Measurements from ENCODE around the gene GH2.
"Not testable (repeated sequence)": the region's sequence is repeated elsewhere in the genome, so short reads cannot be mapped to it uniquely, and the experiment has no call there.

The GH2 gene

DNA sequence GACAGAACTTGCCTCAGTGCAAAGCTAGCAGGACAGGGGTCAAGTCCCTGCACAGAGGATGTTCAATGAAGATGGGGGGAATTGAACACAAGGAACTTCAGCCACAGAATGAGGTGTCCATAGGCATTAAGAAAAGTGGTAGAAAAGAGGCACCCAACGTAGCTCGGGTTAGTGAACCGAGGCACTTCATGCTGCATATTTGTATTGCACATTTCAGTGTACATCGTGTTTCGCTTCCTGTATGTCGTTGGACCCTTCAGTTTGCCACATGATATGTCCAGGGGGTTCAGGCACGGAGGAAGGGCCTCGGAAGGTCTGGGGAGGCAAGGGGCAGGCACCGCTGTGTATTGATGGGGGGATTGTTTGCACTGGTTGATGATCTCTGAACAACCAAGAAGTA, 3.3 kb downstream of the GH2 start:
- not testable (repeated sequence) for FAIRE-seq; DNase-seq (ENCODE audit: low spot score)

DNA sequence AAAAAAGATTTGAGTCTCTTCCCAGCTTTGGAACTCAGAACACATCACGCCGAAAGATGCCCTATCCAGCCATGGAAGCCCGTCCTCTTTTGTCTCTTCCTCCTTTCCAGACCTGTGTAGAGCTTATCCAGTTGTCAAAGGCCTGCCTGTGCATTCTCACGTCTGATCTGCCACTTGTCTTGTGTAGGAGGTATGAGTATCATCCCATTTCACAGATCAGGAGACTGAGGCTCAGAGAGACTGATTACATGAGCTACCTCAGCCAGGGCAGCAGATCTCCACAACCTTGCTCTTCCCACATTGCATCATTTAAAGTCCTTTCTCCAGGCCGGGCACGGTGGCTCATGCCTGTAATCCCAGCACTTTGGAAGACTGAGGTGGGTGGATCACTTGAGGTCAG, 7.1 kb downstream of the GH2 start:
- DNase-seq (ENCODE audit: low spot score); FAIRE-seq: not testable (repeated sequence)

DNA sequence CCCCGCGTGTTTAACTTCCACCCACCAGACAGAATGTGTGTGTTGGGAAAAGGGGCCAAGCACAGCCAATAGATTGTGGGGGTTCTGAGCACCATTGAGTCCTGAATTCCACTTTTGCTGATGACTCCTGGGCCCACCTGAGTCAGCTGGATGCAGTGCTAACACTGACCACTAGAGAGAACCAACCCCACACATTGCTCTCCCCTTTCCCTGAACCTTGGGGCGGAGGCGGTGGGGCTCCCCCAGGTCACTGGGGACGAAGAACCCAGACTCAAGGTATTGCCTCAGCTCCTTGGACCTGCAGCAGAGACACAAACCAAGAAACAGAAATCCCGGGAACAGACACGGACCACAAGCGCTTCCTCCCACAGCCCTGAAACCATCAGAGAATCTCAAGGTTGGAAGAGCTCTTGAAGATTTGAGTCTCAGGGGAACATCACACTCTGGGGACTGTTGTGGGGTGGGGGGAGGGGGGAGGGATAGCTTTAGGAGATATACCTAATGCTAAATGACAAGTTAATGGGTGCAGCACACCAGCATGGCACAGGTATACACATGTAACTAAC, 7.6 kb downstream of the GH2 start:
- DNase-seq (ENCODE audit: low spot score); FAIRE-seq: not testable (repeated sequence)

DNA sequence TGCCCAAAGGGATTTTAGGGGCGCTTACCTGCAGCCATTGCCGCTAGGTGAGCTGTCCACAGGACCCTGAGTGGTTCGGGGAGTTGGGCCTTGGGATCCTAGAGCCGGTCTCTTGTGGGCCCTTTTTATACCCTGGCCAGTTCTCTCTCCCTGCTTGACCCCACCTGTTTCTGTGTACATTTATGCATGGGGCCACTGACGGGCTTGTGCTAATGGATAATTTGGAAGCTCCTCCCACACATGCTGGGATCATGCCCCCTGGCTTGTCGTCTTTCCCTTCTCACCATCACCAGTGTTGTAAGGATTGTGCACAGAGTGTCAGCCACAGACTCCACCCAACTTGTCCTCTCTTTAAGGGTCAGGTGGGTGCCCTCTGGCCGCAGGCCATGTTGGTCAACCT, 8.2 kb downstream of the GH2 start, which contains the start of gene CSH2:
TSS of gene CSH2 (minus strand) at position 101 of the 400 bp plus-strand sequence. CDS start at position 38, 63 bp downstream.
- not testable (repeated sequence) for DNase-seq (ENCODE audit: low spot score); FAIRE-seq

DNA sequence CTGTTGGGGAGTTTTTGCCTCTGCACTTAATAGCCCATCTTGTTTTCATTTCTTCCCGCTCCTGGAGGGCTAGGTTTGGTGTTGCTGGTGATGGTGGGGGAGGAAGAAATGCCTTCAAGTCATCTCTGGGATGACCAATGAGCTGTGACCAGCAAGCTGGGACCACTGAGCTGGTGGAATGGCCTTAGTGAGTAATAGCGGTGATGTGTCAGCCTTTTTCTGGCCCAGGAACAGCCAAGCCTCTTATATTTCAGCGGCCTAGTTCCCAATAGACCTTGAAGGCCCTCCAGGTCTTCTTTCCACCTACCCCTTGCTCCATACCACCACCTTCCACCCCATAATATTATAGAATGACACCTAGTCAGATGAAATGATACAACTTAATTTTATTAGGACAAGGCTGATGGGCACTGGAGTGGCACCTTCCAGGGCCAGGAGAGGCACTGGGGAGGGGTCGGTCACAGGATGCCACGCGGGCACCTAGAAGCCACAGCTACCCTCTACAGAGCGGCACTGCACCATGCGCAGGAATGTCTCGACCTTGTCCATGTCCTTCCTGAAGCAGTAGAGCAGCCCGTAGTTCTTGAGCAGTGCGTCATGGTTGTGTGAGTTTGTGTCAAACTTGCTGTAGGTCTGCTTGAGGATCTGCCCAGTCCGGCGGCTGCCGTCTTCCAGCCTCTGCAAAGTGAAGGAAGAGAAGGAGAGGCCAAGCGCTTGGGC, 9.9 kb downstream of the GH2 start:
- FAIRE-seq; DNase-seq (ENCODE audit: low spot score): not testable (repeated sequence)

DNA sequence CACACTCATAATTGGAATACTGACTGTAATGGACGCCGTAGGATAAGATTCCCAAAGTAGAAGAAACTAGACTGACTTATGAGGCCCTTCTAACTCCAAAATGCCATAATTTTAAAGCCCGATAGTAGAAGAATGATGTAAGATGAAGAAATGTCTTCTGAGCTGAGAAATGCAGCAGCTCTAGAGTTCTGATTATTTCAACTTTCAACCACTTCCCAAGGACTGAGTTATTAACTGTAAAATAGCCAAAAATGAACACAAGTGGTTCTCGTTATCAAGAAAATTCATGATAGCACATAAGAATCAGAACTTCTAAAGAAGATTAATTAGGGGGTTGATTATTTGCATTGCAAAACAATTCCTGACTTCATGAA, 11.5 kb downstream of the GH2 start:
- FAIRE-seq; DNase-seq (ENCODE audit: low spot score): not testable (repeated sequence)

DNA sequence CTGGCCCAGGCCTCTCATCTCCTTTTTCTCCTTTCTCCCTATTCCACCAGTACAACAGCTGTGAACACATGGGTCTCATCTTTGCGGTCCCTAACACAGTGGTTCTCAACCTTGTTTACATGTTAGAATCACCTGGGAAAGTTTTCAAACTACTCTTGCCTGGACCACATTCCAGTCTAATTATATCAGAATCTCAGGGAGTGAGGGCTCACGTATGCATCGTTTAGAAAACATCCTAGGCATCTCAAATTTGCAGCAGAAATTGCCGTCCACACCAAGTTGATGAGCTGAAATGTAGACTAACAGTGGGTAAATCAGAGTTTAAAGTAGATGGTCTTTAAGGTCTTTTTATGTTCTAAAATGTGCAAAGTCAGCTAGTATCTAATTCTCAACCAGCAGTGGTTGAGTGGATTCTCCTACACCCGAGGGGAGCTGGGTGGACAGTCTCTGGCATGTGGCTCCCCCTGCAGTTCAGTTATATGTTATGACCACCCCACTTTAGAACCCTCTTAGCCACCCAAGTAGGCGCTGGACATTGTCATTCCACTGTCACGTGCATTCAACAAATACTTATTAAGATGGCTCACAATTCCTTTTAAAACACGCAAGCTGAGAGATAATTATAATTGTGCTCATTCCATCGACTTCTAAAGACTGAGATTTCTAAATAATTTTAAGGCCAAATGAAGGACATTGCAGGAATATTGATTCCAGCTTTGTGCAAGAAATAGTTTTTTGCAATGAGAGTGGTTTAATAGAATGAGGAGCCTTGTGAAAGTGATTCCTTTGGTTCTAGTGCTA, 12.1 kb downstream of the GH2 start:
- not testable (repeated sequence) for DNase-seq (ENCODE audit: low spot score); FAIRE-seq

DNA sequence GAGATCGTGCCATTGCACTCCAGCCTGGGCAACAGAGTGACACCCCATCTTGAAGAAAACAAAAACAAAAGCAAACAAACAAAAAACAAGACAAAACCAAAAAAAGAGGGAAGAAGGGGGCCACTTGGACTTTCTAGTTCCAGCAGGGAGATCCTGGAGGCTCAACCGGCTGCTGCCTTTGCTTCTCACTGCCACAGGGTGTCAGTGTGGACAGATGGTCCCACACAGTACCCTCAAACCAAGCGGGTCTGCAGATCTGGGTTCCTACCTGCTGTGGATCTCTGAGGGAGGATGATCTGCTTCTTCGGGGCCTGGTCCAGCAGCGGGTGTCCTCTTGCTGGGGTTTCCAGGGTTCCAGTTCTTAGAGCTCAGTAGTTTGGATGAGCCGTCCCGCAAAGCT, 15.1 kb downstream of the GH2 start:
- not testable (repeated sequence) for DNase-seq (ENCODE audit: low spot score); FAIRE-seq

DNA sequence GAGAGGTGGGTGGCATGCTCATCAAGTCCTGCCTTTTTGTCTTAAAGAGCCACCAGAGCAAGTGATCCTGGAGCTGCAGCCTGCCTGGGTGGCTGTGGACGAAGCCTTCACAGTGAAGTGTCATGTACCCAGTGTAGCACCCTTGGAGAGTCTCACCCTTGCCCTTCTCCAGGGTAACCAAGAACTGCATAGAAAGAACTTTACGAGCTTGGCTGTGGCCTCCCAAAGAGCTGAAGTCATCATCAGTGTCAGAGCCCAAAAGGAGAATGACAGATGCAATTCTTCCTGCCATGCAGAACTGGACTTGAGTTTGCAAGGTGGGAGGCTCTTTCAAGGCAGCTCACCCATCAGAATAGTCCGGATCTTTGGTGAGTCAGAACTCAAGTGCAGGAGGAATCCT, 22.5 kb downstream of the GH2 start:
- no peak for FAIRE-seq
- no peak for DNase-seq (ENCODE audit: low spot score)

DNA sequence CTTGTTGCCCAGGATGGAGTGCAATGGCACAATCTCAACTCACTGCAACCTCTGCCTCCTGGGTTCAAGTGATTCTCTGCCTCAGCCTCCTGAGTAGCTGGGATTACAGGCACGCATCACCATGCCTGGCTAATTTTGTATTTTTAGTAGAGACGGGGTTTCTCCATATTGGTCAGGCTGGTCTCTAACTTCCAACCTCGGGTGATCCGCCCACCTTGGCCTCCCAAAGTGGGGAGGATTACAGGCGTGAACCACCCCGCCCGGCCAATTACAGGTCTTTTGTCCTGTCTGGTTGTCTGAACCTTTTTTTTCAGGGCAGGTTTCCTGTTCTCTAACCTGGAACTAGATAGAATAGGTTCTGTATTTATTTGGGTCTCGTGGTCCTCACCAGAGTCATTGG, 25.3 kb downstream of the GH2 start:
- FAIRE-seq; DNase-seq (ENCODE audit: low spot score): not testable (repeated sequence)

DNA sequence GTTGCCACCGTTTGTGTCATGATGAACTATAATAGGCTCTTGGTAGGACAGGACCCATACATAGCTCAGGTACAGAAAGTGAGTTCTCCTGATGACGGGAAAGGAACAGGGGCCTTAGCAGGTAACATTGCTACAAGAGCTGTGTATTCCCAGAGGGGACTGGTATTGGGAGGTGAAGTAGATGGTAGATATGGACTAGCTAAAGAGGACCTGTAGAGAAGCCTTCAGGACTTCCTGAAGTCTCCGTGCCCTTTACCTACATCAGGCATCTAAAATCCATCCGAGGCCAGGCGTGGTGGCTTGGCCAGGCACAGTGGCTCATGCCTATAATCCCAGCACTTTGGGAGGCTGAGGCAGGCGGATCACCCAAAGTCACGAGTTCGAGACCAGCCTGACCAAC, 26.6 kb downstream of the GH2 start:
- DNase-seq (ENCODE audit: low spot score) (no peak), FAIRE-seq (no peak)

DNA sequence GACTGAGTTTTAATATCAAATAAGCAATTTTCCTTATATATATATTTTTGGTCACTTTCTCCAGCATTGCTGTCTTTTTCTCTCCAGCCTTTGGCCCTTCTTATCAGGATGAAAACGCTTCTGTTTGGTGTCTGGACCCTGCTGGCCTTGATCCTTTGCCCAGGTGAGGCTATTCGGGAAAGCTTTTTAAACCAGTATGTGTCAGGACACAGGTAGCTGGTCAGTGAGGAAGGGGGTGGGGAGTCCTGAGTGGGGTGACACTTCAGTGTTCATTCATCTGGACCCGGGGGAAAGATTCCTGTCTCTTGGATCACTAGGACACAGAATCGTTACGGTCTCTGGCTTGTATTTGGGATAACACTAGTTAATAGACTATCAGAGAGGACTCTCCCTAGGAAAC, 27.0 kb downstream of the GH2 start:
- DNase-seq (ENCODE audit: low spot score) = no peak
- FAIRE-seq = no peak

DNA sequence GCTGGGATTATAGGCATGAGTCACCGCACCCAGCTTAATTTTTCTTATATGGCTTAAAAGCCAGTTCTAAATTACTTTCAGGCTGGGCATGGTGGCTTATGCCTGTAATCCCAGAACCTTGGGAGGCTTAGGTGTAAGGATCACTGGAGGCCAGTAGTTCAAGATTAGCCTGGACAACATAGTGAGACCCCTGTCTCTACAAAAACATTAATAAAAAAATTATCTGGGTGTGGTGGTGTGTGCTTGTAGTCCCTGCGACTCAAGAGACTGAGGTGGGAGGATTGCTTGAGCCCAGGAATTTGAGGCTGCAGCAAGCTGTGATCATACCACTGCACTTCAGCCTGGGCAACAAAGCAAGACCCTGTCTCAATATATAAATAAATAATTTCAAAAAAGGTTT, 28.5 kb downstream of the GH2 start:
- FAIRE-seq = no peak
- no peak for DNase-seq (ENCODE audit: low spot score)

DNA sequence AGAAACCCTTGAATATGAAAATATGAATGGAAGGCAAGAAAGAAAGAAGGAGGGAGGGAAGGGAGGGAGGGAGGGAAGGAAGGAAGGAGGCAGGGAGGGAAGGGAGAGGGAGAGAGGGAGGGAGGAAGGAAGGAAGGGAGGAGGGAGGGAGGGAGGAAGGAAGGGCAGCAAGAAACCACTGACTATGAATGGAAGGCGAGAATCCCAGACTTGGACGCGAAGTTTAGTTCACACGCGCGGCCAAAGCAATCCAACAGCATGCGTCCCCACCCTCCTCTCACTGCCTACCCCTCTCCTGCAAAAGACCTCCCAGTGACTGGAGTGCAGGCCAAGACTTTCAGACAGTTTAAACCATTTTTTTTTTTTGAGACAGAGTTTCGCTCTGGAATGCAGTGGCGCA, 31.3 kb downstream of the GH2 start:
- DNase-seq (ENCODE audit: low spot score) = no peak
- FAIRE-seq = no peak

DNA sequence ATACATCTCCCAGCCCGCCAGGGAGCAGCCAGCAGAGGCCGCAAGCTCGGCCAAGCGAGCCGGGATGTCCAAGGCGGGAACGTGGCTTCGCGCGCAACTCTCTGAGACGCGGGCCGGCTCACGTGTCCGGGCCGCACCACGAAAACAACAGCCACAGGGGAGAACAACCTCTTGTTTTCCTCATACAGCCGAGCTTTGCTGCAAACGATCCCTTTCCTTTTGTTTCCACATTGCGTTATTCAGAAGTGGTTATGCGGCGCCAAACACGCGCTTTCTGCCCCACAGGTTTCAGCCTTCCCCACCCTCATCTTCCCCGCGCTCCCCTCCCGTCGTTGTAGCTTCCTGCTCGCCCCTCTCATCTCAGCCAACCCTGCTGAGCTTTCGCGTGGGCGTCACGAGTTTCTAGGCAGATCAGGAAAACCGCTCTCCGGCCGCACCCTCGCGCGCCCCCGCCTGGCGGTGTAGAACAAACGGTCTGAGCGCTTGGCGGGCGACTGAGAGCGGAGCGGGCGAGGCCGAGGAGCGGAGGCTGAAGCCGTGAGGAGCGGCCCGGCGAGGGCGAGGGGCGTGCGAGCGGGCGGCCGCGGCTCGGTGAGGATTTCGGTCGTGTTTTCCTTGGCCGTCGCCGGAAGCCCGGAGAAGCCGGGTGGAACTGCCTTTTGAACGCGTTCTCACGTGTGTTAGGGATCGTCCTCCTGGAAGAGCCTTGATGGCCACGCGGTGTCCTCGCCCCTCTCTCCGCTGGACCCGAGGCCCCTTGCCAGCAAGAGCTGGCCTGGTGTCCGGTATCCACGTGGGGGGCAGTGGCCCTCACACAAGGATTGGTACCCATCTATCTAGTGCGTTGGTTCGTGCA, 32.7 kb downstream of the GH2 start:
- DNase-seq (ENCODE audit: low spot score) (peak; percentile 78), FAIRE-seq (no peak)

DNA sequence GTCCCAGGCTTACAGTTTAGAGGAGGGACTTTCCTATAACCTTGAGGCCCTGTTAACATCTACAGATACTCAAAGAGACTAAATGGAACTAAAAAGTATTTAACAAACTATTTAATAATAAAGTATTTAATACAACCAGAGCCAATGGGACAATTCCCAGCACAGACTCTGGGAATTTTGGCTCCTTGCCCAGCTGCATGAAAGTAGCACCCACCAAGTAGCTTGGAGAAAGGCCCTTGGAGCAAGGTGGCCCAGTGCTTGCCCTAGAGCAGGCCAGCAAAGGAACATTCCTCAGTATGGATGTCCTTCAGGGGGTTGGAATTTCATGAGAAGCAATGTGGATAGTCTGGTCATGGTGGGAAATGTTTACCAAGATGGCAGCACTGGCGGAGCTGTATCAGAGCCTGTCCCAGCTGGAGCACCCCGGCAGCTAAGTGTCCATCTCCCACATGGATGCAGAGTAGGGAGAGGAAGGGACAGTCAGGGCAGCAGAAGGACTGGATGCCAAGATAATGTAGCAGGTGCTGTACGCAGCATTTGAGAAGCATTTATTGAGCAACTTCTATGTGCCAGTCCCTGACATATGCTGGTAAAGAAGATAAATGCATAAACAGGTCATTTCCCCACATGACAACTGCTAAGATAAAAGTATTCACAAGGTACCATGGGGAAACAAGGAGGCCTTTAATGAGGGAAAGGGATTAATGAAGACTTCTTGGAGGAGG, 34.1 kb downstream of the GH2 start:
- no peak for FAIRE-seq
- DNase-seq (ENCODE audit: low spot score) = no peak

DNA sequence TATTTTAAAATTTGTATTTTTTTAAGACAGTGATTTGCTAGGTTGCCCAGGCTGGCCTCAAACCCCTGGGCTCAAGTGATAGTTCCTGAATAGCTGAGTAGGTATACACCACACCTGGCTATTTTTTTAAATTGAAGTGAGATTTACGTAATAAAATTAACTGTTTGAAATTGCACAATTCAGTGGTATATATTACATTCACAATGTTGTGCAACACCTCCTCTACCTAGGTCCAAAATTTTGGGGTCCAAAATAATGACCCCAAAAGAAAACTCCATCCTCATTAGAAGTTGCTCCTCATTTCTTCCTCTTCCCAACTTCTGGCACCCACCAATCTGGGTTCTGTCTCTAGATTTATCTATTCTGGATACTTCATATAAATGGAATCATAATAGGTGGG, 36.2 kb downstream of the GH2 start:
- FAIRE-seq (no peak), DNase-seq (ENCODE audit: low spot score) (no peak)

DNA sequence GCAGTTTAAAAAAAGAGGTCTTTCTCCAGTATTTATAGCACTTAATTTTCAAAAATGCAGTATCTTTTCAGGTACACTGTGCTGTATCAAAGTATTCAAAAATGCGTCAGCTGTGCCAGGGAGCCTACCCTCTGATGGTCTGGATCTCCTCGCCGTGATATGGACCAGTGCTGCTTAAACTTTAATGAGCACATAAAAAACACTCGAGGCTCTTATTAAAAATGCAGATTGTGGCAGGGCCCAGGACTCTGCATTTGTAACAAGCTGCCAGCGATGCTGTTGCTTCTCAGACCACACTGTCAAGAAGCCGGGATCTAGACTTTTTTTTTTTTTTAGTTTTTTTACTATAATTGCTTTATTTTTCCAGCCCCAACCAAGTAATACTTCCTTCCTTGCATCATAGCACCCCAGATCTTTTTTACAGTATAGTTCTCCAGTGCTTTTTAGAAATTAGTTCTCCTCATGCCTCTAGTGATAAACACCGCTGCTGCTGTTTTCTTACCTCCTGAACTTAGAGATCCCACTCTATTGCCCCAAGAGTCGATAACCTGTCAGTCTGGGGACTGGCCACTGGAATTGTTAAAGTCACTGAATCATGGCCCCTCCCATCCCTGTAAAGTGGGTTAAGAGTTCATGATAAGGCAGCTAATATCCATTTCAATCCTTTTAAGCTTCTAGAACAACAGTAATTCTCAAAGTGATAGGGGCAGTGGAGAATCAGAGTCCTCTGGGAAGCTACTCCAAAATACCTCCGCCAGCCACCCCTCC, 37.6 kb downstream of the GH2 start:
- DNase-seq (ENCODE audit: low spot score) (no peak), FAIRE-seq (no peak)

DNA sequence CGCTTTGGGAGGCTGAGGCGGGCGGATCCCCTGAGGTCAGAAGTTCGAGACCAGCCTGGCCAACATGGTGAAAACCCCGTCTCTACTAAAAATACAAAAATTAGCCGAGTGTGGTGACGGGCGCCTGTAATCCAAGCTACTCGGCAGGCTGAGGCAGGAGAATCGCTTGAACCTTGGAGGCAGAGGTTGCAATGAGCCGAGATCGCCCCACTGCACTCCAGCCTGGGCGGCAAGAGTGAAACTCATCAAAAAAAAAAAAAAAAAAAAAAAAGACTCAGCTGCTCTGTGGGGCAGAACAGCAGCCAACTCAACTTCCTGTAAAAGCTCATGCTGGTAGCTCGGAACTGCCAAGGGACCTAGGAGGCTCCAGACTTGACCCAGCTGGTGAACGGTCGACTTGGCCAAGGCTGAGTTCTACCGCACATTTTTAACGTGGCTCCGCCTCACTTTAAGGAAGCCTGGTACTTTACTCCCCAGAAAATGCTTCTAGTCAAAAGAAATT, 38.3 kb downstream of the GH2 start:
- DNase-seq (ENCODE audit: low spot score) = peak; percentile 47
- FAIRE-seq = not testable (repeated sequence)
